Measurements from ENCODE around the gene METAP1. TPM values are rescaled to one million over a fixed set of nuclear protein-coding genes. Genes with fewer than 3 reads are reported as not detected.

Gene METAP1
- total RNA-seq, 1 experiment from 2014 or later: 60.5 TPM

DNA sequence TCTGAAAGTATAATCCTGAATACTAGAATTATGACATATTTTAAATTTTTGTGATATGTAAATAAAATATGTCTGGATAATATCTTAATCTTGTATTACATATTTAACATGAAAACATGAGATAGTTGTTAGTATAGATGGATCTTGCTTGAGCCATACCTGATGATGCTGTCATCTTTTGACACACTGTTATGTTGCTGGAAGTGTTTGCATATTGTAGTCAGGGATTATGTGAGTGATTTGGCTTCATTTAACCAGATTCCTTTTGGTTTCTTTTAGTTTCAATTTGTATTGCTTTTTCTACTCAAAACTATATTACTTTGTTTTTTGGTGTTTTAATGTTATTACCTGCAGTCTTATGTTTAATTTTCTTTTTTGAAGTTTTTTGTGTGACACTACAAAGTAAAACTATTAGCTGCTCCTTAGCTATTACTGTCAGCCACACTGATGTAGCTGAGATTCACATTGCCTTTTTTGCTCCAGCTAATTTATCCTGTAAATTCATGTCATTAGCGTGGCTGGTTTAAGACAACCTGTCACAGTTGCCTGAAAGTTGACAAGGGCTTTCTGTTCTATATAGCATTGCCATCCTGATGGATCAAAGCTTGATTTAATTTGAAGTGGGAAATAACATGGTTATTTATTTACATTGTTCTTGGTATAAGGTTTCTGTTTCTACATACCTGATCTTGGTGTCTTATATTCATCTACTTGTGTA is 33.7 kb downstream of the METAP1 start:
- Mint-ChIP-seq H3K36me3 (ENCODE audit: insufficient read depth, unreplicated experiment) (peaks cover 3% of the 10 kb centered on the region), H3K27ac (ENCODE audit: unreplicated experiment) (no peak overlapping the region), H3K4me1 (ENCODE audit: low read depth, unreplicated experiment) (peaks cover 26% of the 10 kb centered on the region), H3K9me3 (ENCODE audit: low read depth, unreplicated experiment) (no peaks in the 10 kb centered on the region), H3K27me3 (ENCODE audit: unreplicated experiment) (no peaks in the 10 kb centered on the region), H3K4me3 (ENCODE audit: low read depth, unreplicated experiment) (no peak overlapping the region)
- CTCF ChIA-PET: interaction anchor here (0.9 kb wide), 1 partner anchor 34 kb away, joined by 3 read pairs; the partner anchor contains the start of gene METAP1
- TF ChIP-seq, protein P1, sequence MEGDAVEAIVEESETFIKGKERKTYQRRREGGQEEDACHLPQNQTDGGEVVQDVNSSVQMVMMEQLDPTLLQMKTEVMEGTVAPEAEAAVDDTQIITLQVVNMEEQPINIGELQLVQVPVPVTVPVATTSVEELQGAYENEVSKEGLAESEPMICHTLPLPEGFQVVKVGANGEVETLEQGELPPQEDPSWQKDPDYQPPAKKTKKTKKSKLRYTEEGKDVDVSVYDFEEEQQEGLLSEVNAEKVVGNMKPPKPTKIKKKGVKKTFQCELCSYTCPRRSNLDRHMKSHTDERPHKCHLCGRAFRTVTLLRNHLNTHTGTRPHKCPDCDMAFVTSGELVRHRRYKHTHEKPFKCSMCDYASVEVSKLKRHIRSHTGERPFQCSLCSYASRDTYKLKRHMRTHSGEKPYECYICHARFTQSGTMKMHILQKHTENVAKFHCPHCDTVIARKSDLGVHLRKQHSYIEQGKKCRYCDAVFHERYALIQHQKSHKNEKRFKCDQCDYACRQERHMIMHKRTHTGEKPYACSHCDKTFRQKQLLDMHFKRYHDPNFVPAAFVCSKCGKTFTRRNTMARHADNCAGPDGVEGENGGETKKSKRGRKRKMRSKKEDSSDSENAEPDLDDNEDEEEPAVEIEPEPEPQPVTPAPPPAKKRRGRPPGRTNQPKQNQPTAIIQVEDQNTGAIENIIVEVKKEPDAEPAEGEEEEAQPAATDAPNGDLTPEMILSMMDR (IDR thresholded peaks at IDR 0.05; ENCODE audit: unreplicated experiment): no peak
- intact Hi-C loops (cut with micrococcal nuclease; ENCODE audit: unreplicated experiment): no loop called here
- no peak for DNase-seq
- BruUV-seq (replicated peaks): no TSS peak

DNA sequence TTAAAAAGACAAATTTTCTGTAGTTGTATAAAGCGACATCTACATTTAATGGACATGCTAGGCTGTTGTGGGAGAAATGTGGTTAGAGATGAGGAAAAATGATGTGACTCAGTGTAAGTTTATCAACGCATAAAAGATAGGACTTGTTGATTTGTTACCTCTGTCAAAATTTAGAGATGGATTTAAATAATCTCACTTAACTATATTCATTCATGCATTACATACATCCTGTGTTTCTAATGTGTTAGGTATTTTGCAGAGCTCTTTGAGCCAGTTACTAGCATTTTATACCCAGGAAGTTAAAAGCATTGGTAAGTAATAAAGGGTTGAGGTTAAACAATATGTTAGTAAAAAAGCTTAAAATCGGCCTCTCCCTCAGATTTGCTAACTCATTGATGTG is 34.3 kb downstream of the METAP1 start:
- BruUV-seq (replicated peaks): no TSS peak
- DNase-seq: no peak
- intact Hi-C loops (cut with micrococcal nuclease; ENCODE audit: unreplicated experiment): no loop called here
- Mint-ChIP-seq H3K36me3 (ENCODE audit: insufficient read depth, unreplicated experiment) (peaks cover 9% of the 10 kb centered on the region), H3K27ac (ENCODE audit: unreplicated experiment) (no peak overlapping the region), H3K4me3 (ENCODE audit: low read depth, unreplicated experiment) (no peak overlapping the region), H3K4me1 (ENCODE audit: low read depth, unreplicated experiment) (peaks cover 19% of the 10 kb centered on the region), H3K9me3 (ENCODE audit: low read depth, unreplicated experiment) (no peaks in the 10 kb centered on the region), H3K27me3 (ENCODE audit: unreplicated experiment) (no peaks in the 10 kb centered on the region)
- CTCF ChIA-PET: interaction anchor here (0.9 kb wide), 1 partner anchor 34 kb away, joined by 3 read pairs; the partner anchor contains the start of gene METAP1
- TF ChIP-seq, protein P1 (IDR thresholded peaks at IDR 0.05; ENCODE audit: unreplicated experiment): no peak

- DNase-seq: no peak
- Mint-ChIP-seq H3K4me3 (ENCODE audit: low read depth, unreplicated experiment) (no peak overlapping the region), H3K27me3 (ENCODE audit: unreplicated experiment) (no peaks in the 10 kb centered on the region), H3K9me3 (ENCODE audit: low read depth, unreplicated experiment) (no peaks in the 10 kb centered on the region), H3K4me1 (ENCODE audit: low read depth, unreplicated experiment) (no peaks in the 10 kb centered on the region), H3K27ac (ENCODE audit: unreplicated experiment) (no peak overlapping the region), H3K36me3 (ENCODE audit: insufficient read depth, unreplicated experiment) (peaks cover 9% of the 10 kb centered on the region)
- intact Hi-C loops (cut with micrococcal nuclease; ENCODE audit: unreplicated experiment): no loop called here
- no TSS peak for BruUV-seq (replicated peaks)
- TF ChIP-seq, protein P1 (IDR thresholded peaks at IDR 0.05; ENCODE audit: unreplicated experiment): no peak
- CTCF ChIA-PET: no interaction called here
Observed at GRCh38 chr4:99033956-99034355, 38.4 kb downstream of the METAP1 start.

- BruUV-seq (replicated peaks): no TSS peak
- Mint-ChIP-seq H3K27ac (ENCODE audit: unreplicated experiment) (no peak overlapping the region), H3K27me3 (ENCODE audit: unreplicated experiment) (no peaks in the 10 kb centered on the region), H3K9me3 (ENCODE audit: low read depth, unreplicated experiment) (no peaks in the 10 kb centered on the region), H3K36me3 (ENCODE audit: insufficient read depth, unreplicated experiment) (peaks cover 10% of the 10 kb centered on the region), H3K4me1 (ENCODE audit: low read depth, unreplicated experiment) (no peaks in the 10 kb centered on the region), H3K4me3 (ENCODE audit: low read depth, unreplicated experiment) (no peak overlapping the region)
- no peak for DNase-seq
- TF ChIP-seq, protein P1 (IDR thresholded peaks at IDR 0.05; ENCODE audit: unreplicated experiment): no peak
- CTCF ChIA-PET: no interaction called here
- intact Hi-C loops (cut with micrococcal nuclease; ENCODE audit: unreplicated experiment): no loop called here
Observed at GRCh38 chr4:99038213-99038612, 42.7 kb downstream of the METAP1 start.
